Type B pancreatic cell (in vitro differentiated cells): ENCODE data around the gene PRKAR1B. TPM values are rescaled to one million over a fixed set of nuclear protein-coding genes. Genes with fewer than 3 reads are reported as not detected.

Source experiments
- DNase-seq: peaks from one replicate; pipeline ENCODE4 v3.0.0; 2021; ENCODE audit warnings: mixed read lengths; ENCODE audit not compliant: unreplicated experiment; ENCODE audit errors: extremely low spot score
- H3K27ac Mint-ChIP-seq: 2 replicates; pipeline ENCODE4 v1.8.0; 2021; ENCODE audit warnings: mild to moderate bottlenecking, mixed read lengths
- H3K27me3 Mint-ChIP-seq: 2 replicates; pipeline ENCODE4 v1.8.0; 2021; ENCODE audit warnings: mixed read lengths
- H3K36me3 Mint-ChIP-seq: 2 replicates; pipeline ENCODE4 v1.8.0; 2021; ENCODE audit warnings: mixed read lengths
- H3K4me1 Mint-ChIP-seq: one replicate; pipeline ENCODE4 v1.8.0; 2021; ENCODE audit warnings: mixed read lengths; ENCODE audit not compliant: unreplicated experiment
- H3K4me3 Mint-ChIP-seq: 2 replicates; pipeline ENCODE4 v1.8.0; 2021; ENCODE audit warnings: mild to moderate bottlenecking, mixed read lengths
- H3K9me3 Mint-ChIP-seq: 2 replicates; pipeline ENCODE4 v1.8.0; 2021; ENCODE audit warnings: mixed read lengths
- total RNA-seq: library from RNA; stranded (reverse); gene quantifications from 2 replicates; pipeline ENCODE4 v1.2.1, GENCODE V29; 2021; ENCODE audit warnings: low replicate concordance
- TF ChIP-seq, protein P1 (sequence below): fragments of 200-600 bp; sonication (generic); conservative IDR thresholded peaks from 2 replicates; pipeline ENCODE4 v1.5.0; 2021; ENCODE audit warnings: antibody characterized with exemption, mild to moderate bottlenecking

PRKAR1B gene
- total RNA-seq, 1 donor from 2014 or later = 26.1 TPM

DNA sequence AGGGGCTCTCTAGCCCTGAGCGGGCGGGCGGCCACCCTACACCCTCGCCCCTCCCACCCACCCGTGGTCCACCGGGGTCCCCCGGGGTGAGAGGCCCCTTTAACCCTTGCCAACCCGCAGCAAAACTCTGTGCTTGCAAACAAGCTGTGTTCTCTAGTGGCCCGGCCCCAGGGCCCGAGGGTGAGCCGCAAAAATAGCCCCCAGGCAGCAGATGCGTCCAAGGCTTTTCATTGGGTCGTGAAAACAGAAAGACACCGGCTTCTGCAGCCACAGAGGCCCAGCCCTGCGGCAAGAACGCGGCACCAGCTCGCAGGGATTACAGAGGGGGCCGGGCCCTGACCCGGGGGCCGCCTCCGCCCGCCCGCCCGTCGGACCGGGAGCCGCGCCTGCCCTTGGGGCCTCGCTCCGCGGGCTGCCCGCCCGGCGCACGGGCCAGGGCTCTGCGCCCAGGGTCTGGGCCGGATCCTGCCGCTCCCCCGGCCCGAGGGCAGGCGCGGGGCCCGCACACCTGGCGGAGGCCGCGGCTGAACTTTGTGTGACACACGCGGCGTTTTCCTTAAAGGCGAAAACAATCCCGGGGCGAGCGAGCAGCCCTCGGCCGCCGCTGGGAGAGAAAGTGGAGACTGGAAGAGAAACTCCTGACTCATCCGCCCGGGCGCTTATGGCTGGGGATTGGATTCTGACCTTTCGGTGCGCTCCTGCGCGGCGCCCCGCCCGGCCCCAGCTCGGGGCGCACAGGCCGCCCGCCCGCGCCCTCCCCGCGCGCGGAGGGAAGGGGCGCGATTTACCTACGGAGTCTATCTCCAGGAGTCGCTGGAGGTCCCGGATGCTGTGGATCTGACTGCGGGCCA is 210.2 kb downstream of the PRKAR1B start:
- peaks cover 13% of the 10 kb centered on the region for H3K4me1 Mint-ChIP-seq
- no peak for DNase-seq
- H3K4me3 Mint-ChIP-seq = peak overlapping the region; percentile 70
- peak overlapping the region; percentile 21 for H3K27ac Mint-ChIP-seq
- peaks cover 35% of the 10 kb centered on the region for H3K27me3 Mint-ChIP-seq
- TF ChIP-seq, protein P1, sequence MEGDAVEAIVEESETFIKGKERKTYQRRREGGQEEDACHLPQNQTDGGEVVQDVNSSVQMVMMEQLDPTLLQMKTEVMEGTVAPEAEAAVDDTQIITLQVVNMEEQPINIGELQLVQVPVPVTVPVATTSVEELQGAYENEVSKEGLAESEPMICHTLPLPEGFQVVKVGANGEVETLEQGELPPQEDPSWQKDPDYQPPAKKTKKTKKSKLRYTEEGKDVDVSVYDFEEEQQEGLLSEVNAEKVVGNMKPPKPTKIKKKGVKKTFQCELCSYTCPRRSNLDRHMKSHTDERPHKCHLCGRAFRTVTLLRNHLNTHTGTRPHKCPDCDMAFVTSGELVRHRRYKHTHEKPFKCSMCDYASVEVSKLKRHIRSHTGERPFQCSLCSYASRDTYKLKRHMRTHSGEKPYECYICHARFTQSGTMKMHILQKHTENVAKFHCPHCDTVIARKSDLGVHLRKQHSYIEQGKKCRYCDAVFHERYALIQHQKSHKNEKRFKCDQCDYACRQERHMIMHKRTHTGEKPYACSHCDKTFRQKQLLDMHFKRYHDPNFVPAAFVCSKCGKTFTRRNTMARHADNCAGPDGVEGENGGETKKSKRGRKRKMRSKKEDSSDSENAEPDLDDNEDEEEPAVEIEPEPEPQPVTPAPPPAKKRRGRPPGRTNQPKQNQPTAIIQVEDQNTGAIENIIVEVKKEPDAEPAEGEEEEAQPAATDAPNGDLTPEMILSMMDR = no peak
- no peaks in the 10 kb centered on the region for H3K9me3 Mint-ChIP-seq
- peaks cover 5% of the 10 kb centered on the region for H3K36me3 Mint-ChIP-seq

DNA sequence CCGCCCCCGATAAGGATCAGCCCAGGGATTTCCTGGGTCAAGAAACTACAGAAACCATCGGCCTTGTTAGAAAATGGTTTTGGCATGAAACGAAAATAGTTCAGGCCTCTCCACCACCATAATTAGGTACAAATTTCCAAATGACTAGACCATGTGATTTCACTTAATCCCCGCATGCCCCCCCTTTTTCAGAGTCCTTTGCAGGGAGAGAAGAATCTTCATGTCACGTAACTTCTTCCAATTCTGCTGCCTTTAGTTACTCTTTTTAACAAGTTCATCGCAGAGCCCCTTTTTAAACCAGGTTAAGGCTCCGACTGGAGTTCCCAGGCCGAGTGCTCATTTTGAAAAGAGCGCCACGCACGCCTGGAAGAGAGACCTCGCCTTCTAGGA is 210.9 kb downstream of the PRKAR1B start:
- H3K27ac Mint-ChIP-seq = peak overlapping the region; percentile 21
- peak overlapping the region; percentile 70 for H3K4me3 Mint-ChIP-seq
- TF ChIP-seq, protein P1 = no peak
- no peaks in the 10 kb centered on the region for H3K9me3 Mint-ChIP-seq
- peaks cover 31% of the 10 kb centered on the region for H3K27me3 Mint-ChIP-seq
- peaks cover 13% of the 10 kb centered on the region for H3K4me1 Mint-ChIP-seq
- H3K36me3 Mint-ChIP-seq = peaks cover 5% of the 10 kb centered on the region
- no peak for DNase-seq

DNA sequence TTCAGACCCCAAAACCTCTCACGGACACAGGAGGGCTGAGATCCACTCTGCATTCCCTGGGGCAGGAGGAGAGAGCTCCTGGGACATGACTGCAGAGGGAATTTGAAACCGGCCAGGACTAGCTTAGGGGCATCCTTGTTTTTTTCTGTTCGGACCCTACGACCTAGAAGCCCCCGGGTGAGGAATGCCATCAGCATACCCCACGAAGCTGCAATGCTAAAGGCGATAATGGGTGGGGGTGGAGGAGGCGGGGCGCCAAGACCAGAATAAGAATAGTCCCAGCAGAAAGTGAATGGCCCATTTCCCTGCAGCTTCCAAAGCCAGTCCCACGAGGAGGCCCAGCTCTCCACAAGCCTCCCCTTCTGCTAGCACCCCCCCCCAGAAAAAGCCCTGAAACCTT is 211.5 kb downstream of the PRKAR1B start:
- H3K9me3 Mint-ChIP-seq = no peaks in the 10 kb centered on the region
- peak overlapping the region; percentile 70 for H3K4me3 Mint-ChIP-seq
- DNase-seq = no peak
- peaks cover 28% of the 10 kb centered on the region for H3K27me3 Mint-ChIP-seq
- peak overlapping the region; percentile 34 for H3K27ac Mint-ChIP-seq
- TF ChIP-seq, protein P1 = no peak
- peaks cover 13% of the 10 kb centered on the region for H3K4me1 Mint-ChIP-seq
- peaks cover 5% of the 10 kb centered on the region for H3K36me3 Mint-ChIP-seq

DNA sequence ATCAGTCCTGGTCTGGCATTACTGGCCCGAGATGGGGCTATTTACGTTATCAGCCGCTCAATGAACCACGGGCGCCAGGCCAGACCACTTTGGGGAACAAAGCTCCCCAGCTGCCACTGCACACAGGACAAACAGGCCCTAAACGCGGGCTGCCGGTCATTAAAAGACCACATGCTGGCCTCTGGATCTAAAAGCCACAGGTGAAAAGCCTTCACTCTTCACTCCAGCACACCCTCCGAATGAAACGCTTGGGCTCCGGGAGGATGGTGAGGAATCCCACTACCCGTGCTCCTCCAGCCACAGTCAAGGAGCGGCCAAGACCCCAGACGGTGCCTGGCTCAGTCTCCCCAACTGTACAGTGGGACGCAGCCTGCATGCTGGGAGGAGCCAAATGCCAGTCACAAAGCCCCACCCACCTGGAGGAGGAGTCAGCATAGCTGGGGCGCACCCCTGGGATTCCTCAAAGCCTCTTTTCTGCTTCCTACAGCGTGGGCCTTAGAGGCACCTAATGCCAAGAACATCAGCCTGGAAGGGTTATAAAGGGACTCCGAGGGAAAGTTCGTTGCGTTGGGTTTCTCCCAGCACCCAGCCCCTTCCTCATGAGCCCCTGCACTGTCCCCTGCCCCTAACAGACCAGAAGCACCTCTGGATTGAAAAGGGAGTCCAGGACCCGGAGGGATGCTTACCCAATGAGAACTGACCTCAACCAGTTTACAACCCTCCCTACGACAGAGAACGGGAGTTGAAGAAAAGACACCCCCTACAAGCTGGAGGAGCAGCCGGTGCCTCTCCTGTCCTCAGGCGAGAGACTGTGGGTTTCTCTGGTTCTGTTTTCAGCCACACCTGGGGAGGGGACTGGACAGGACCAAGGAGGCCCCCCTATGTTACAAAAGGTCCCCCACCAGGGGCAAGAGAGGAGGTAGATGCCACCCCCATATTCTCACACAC is 212.2 kb downstream of the PRKAR1B start:
- Mint-ChIP-seq H3K36me3 (peaks cover 5% of the 10 kb centered on the region), H3K27ac (peak overlapping the region; percentile 34), H3K9me3 (no peaks in the 10 kb centered on the region), H3K4me3 (peak overlapping the region; percentile 70), H3K4me1 (peaks cover 13% of the 10 kb centered on the region), H3K27me3 (peaks cover 28% of the 10 kb centered on the region)
- DNase-seq = no peak
- TF ChIP-seq, protein P1 = no peak

DNA sequence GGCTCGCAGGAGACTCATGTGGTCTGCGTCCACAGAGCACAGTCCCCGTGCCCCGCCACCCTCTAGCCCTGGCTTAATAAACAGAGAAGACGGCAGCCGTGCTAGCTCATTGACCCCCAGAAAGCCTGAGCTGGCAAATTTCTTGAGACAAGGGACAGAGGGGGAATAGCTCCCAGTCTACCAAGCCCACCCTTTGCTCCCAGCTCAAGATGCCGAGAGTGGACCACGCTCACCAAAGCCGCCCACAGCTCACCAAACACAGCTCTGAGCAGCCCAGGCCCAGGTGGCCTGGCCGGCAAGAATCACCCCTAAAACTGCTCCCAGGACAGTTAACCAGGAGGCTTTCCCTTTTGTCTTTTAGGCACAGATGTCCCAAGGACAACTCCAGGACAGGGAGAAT is 212.8 kb downstream of the PRKAR1B start:
- TF ChIP-seq, protein P1 = no peak
- peaks cover 13% of the 10 kb centered on the region for H3K4me1 Mint-ChIP-seq
- no peak for DNase-seq
- peak overlapping the region; percentile 54 for H3K4me3 Mint-ChIP-seq
- H3K27me3 Mint-ChIP-seq = peaks cover 28% of the 10 kb centered on the region
- peaks cover 5% of the 10 kb centered on the region for H3K36me3 Mint-ChIP-seq
- no peaks in the 10 kb centered on the region for H3K9me3 Mint-ChIP-seq
- no peak overlapping the region for H3K27ac Mint-ChIP-seq
